ENCODE data around the gene MAML3.

DNA sequence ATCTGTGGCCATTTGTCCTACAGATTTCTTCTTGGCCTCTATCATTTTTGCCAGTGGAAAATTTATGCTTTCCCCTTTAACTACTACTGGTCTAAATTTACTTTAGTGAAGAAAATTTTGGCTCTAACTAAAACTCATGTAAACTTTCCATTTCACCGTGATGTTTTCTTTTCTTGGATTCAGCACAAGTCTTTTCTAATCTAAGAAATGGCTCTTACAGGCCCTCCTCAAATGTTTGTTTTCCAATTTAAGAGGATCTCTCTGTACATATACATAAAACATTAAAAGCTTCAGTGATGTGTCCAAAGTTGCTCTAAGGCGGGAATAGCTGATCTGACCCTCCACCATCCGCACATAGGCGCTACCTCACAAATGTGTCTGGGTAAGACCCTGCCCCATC, 68.1 kb downstream of the MAML3 start:
- TF ChIP-seq POLR2A (IDR thresholded peaks at IDR 0.05; ENCODE audit: low read depth, low read length), result no peak
- no peak for TF ChIP-seq POLR2AphosphoS5 (IDR thresholded peaks at IDR 0.05; ENCODE audit: low read depth, low read length)
- no peak for TF ChIP-seq POU2F2 (IDR thresholded peaks at IDR 0.05; ENCODE audit: low read depth, low read length)

All from GM12891 (cell line).